ENCODE data around the gene TMPRSS11E.
"Not testable (repeated sequence)": the region's sequence is repeated elsewhere in the genome, so short reads cannot be mapped to it uniquely, and the experiment has no call there.

TMPRSS11E gene

GRCh38 chr4:68536375-68536774 is 89.1 kb downstream of the TMPRSS11E start:
- no peaks in the 10 kb centered on the region for H3K36me3 ChIP-seq (replicated peaks; ENCODE audit: low read depth, low read length)
- H3K4me2 ChIP-seq (ENCODE audit: low read length), result no peak overlapping the region

GRCh38 chr4:68542742-68543141 is 95.5 kb downstream of the TMPRSS11E start:
- not testable (repeated sequence) for H3K79me2 ChIP-seq (ENCODE audit: low read length); H3K4me1 ChIP-seq (ENCODE audit: low read length); H3K4me3 ChIP-seq (ENCODE audit: low read length)

More at GRCh38 chr4:68536375-68536774, 89.1 kb downstream of the TMPRSS11E start:
- Histone ChIP-seq H3K79me2 (ENCODE audit: low read length) (no peaks in the 10 kb centered on the region), H3K4me3 (ENCODE audit: low read length) (no peak overlapping the region), H3K27me3 (ENCODE audit: low read depth, low read length) (no peaks in the 10 kb centered on the region), H3K9ac (ENCODE audit: low read length) (no peak overlapping the region), H4K20me1 (ENCODE audit: insufficient read depth, low read length) (no peaks in the 10 kb centered on the region), H3K27ac (ENCODE audit: low read length) (no peak overlapping the region), H3K9me3 (ENCODE audit: insufficient read depth, low read length) (no peaks in the 10 kb centered on the region), H2AFZ (ENCODE audit: low read depth, low read length) (no peak overlapping the region), H3K4me1 (ENCODE audit: low read length) (no peaks in the 10 kb centered on the region)
- TF ChIP-seq EZH2phosphoT487 (IDR thresholded peaks at IDR 0.05; ENCODE audit: low read depth) (no peak), CTCF (IDR thresholded peaks at IDR 0.05; ENCODE audit: low read depth, low read length) (no peak)

More at GRCh38 chr4:68542742-68543141, 95.5 kb downstream of the TMPRSS11E start:
- H4K20me1 ChIP-seq (ENCODE audit: insufficient read depth, low read length); H3K9ac ChIP-seq (ENCODE audit: low read length); H3K4me2 ChIP-seq (ENCODE audit: low read length); H3K27ac ChIP-seq (ENCODE audit: low read length); H3K27me3 ChIP-seq (ENCODE audit: low read depth, low read length); H2AFZ ChIP-seq (ENCODE audit: low read depth, low read length); H3K36me3 ChIP-seq (replicated peaks; ENCODE audit: low read depth, low read length); H3K9me3 ChIP-seq (ENCODE audit: insufficient read depth, low read length): not testable (repeated sequence)
